Psoas muscle (tissue), 8 donors: ENCODE measurements around the gene PDZD2. TPM values are rescaled to one million over a fixed set of nuclear protein-coding genes. Genes with fewer than 3 reads are reported as not detected.
A peak's percentile ranks its signal among the peaks of the same experiment; 100 is the strongest.

Source experiments
- ATAC-seq, 4 donors: fragments of 200-7000 bp; cut with Tn5 transposase; one replicate each; pipeline ENCODE4 v1.9.1; 2020; ENCODE audit warnings: moderate library complexity in 3 of 4, mild to moderate bottlenecking in 2 of 4
- DNase-seq, 2 donors: peaks; one replicate each; pipeline ENCODE4 v3.0.0-alpha.2; 2020
- H3K27ac ChIP-seq: fragments of 200-600 bp; one replicate; pipeline ENCODE4 v1.8.0; 2022
- H3K27me3 ChIP-seq, 3 donors: fragments of 200-600 bp in 1 of 3; one replicate each; pipeline versions ENCODE4 v1.6.1 to v1.8.0; 2013 to 2022; ENCODE audit warnings: low read length in 2 of 3, mild to moderate bottlenecking in 2 of 3, moderate library complexity in 1 of 3; ENCODE audit not compliant: insufficient read depth in 3 of 3
- H3K36me3 ChIP-seq, 2 donors: fragments of 200-600 bp in 1 of 2; one replicate each; pipeline versions ENCODE4 v1.6.1 to v1.8.0; 2013 to 2022; ENCODE audit warnings: low read depth in 1 of 2, mild to moderate bottlenecking in 1 of 2, moderate library complexity in 1 of 2; ENCODE audit not compliant: insufficient read depth in 1 of 2
- H3K4me1 ChIP-seq: fragments of 200-600 bp; one replicate; pipeline ENCODE4 v1.8.0; 2022
- H3K4me3 ChIP-seq: fragments of 200-600 bp; one replicate; pipeline ENCODE4 v1.8.0; 2022; ENCODE audit warnings: mild to moderate bottlenecking
- H3K9me3 ChIP-seq: fragments of 200-600 bp; one replicate; pipeline ENCODE4 v1.8.0; 2022
- CTCF ChIP-seq: fragments of 200-600 bp; IDR thresholded peaks from one replicate; pipeline ENCODE4 v1.8.0; 2022; ENCODE audit warnings: antibody characterized with exemption
- WGBS, 3 donors: extraction: QIAGEN DNeasy Blood & Tissue Kit; methylation state at CpG; one replicate each; pipeline versions ENCODE4 v1.1.6 to v1.1.7; 2013; 5-methylcytosine and 5-hydroxymethylcytosine counted together
- intact Hi-C, 2 donors: fragments of 100-400 bp; cut with DNase I; formaldehyde crosslinking; loops; one replicate each; pipeline versions ENCODE4 v1.11.0 to v1.14.2; 2022
- polyA plus RNA-seq, 3 donors: library from polyadenylated mRNA; stranded (reverse); fragments of 200-250 nt; gene quantifications; one replicate each; pipeline ENCODE4 v1.2.3, GENCODE V29; 2013
- total RNA-seq, 4 donors: library from RNA; stranded (reverse); fragmentation: NEBNext Ultra II Directional in 2 of 4; extraction: Animal tissue kit (Norgen Biotek cat#: 25700) in 2 of 4; gene quantifications; one replicate each; pipeline versions ENCODE4 v1.2.1 to v1.2.4, GENCODE V29; 2021 to 2023
- donor health status: healthy with polysubstance abuse.
- donor health status: DM: no; HTN: no; CAD: no; lungs with moderate emphysema.
- donor health status: Bipolar disorder and iron deficiency.
- donor health status: healthy.
- donor health status: DM: yes; HTN: yes; CAD: no.
- donor health status: DM: no; HTN: no; CAD: no.
- donor health status: DM: no; HTN: no; CAD: no.
- donor health status: DM: yes; HTN: yes; CAD: no.

The PDZD2 gene
- total and polyA plus RNA-seq, 7 donors: 1.4 to 17.5 (median 4.5) TPM

GRCh38 chr5:31736127-31736526 is 97.2 kb downstream of the PDZD2 start:
- Histone ChIP-seq H3K27ac (no peak overlapping the region), H3K4me3 (no peak overlapping the region), H3K36me3 (no peaks in the 10 kb centered on the region), H3K9me3 (no peaks in the 10 kb centered on the region), H3K27me3 (no peaks in the 10 kb centered on the region), H3K4me1 (no peaks in the 10 kb centered on the region)
- intact Hi-C loops: no loop called here
- DNase-seq (no peak), ATAC-seq (no peak)
- no peak for TF ChIP-seq CTCF
- WGBS, 3 donors: 62 to 92% (median 87%) methylated on average over 6 of the region's 6 CpGs

GRCh38 chr5:31738199-31738598 is 99.3 kb downstream of the PDZD2 start:
- no peak for TF ChIP-seq CTCF
- Histone ChIP-seq H3K4me3 (no peak overlapping the region), H3K36me3 (no peaks in the 10 kb centered on the region), H3K27ac (no peak overlapping the region), H3K4me1 (no peaks in the 10 kb centered on the region), H3K9me3 (no peaks in the 10 kb centered on the region), H3K27me3 (no peaks in the 10 kb centered on the region)
- no peak for DNase-seq
- WGBS, 3 donors: 27 to 40% (median 31%) methylated on average over 4 of the region's 4 CpGs
- intact Hi-C loops: no loop called here
- ATAC-seq: peak; percentile 44 to 78 (median 78)

- no peak for TF ChIP-seq CTCF
- no peaks in the 10 kb centered on the region for H3K4me1 ChIP-seq
- H3K4me3 ChIP-seq: no peak overlapping the region
- no peaks in the 10 kb centered on the region for H3K36me3 ChIP-seq
- WGBS, 3 donors: 14 to 29% (median 20%) methylated on average over 1 of the region's 1 CpG
- intact Hi-C loops: no loop called here
- peak; percentile 19 to 61 for DNase-seq
- H3K27ac ChIP-seq: no peak overlapping the region
- H3K9me3 ChIP-seq: no peaks in the 10 kb centered on the region
- peak in 3 of 4 donors; percentile 40 to 84 (median 69) for ATAC-seq
- no peaks in the 10 kb centered on the region for H3K27me3 ChIP-seq
These were observed 102.6 kb downstream of the PDZD2 start for GRCh38 chr5:31741496-31741895.

- no peak for ATAC-seq
- no peaks in the 10 kb centered on the region for H3K9me3 ChIP-seq
- H3K27ac ChIP-seq: no peak overlapping the region
- no peak for DNase-seq
- H3K27me3 ChIP-seq: no peaks in the 10 kb centered on the region
- WGBS, 3 donors: 79 to 99% (median 94%) methylated on average over 3 of the region's 3 CpGs
- H3K36me3 ChIP-seq: no peaks in the 10 kb centered on the region
- H3K4me1 ChIP-seq: no peaks in the 10 kb centered on the region
- intact Hi-C loops: no loop called here
- no peak for TF ChIP-seq CTCF
- no peak overlapping the region for H3K4me3 ChIP-seq
These were observed 104.7 kb downstream of the PDZD2 start for GRCh38 chr5:31743678-31744077.

- ATAC-seq (no peak), DNase-seq (no peak)
- no peak overlapping the region for H3K27ac ChIP-seq
- intact Hi-C loops: no loop called here
- no peaks in the 10 kb centered on the region for H3K36me3 ChIP-seq
- no peak overlapping the region for H3K4me3 ChIP-seq
- H3K27me3 ChIP-seq: no peaks in the 10 kb centered on the region
- no peak for TF ChIP-seq CTCF
- H3K9me3 ChIP-seq: no peaks in the 10 kb centered on the region
- WGBS, 3 donors: 65 to 84% (median 74%) methylated on average over 3 of the region's 3 CpGs
- H3K4me1 ChIP-seq: no peaks in the 10 kb centered on the region
These were observed 109.7 kb downstream of the PDZD2 start for GRCh38 chr5:31748458-31749172.
